Body of pancreas (tissue), 4 donors: ENCODE results near the gene DAPK1. TPM values are rescaled to one million over a fixed set of nuclear protein-coding genes. Genes with fewer than 3 reads are reported as not detected.

Experiments
- ATAC-seq: fragments of 150-250 bp; one replicate; pipeline ENCODE4 v1.9.1; 2016
- DNase-seq, 4 donors: peaks; one replicate each; pipeline ENCODE4 v3.0.0-alpha.2; 2019
- H3K27ac ChIP-seq, 4 donors: fragments of 200-600 bp; sonication (generic); 1 replicate in 3 of 4; 2 replicates in 1 of 4; pipeline versions ENCODE4 v1.5.1 to v1.6.1; 2016 to 2019; ENCODE audit warnings: mild to moderate bottlenecking in 1 of 4, mixed read lengths in 1 of 4, moderate library complexity in 1 of 4
- H3K27me3 ChIP-seq, 2 donors: fragments of 200-600 bp; sonication (generic); one replicate each; pipeline ENCODE4 v1.6.0; 2016; ENCODE audit warnings: mild to moderate bottlenecking in 1 of 2
- H3K36me3 ChIP-seq, 2 donors: fragments of 200-600 bp; sonication (generic); replicated peaks in 1 of 2; 2 replicates each; pipeline ENCODE4 v1.5.1; 2016; ENCODE audit warnings: low read depth in 2 of 2; ENCODE audit not compliant: insufficient read depth in 1 of 2
- H3K4me1 ChIP-seq: fragments of 200-600 bp; sonication (generic); one replicate; pipeline ENCODE4 v1.6.0; 2016
- H3K4me3 ChIP-seq, 2 donors: fragments of 200-600 bp; sonication (generic); 1 replicate in 1 of 2; 2 replicates in 1 of 2; pipeline ENCODE4 v1.5.1; 2016 to 2019
- H3K9me3 ChIP-seq, 3 donors: fragments of 200-600 bp; sonication (generic); 1 replicate in 2 of 3; 2 replicates in 1 of 3; pipeline ENCODE4 v1.5.1; 2016
- CTCF ChIP-seq, 7 experiments: fragments of 450-650 bp in 4 of 7; fragments of 200-600 bp in 3 of 7; sonication (generic) in 3 of 7; IDR thresholded peaks; one replicate each; pipeline ENCODE4 v1.5.1; 2016 to 2019; ENCODE audit warnings: antibody characterized with exemption in 7 of 7
- POLR2A ChIP-seq, 3 donors: fragments of 450-650 bp; IDR thresholded peaks; one replicate each; pipeline ENCODE4 v1.6.1; 2016; ENCODE audit warnings: antibody characterized with exemption in 3 of 3, mild to moderate bottlenecking in 2 of 3
- WGBS, 2 donors: methylation state at CpG; one replicate each; pipeline ENCODE4 v1.1.5; 2017; 5-methylcytosine and 5-hydroxymethylcytosine counted together
- intact Hi-C: fragments of 100-400 bp; cut with DNase I; formaldehyde crosslinking; loops from one replicate; pipeline ENCODE4 v1.15.1; 2023
- total RNA-seq, 2 donors: library from RNA; depleted of rRNA; stranded (reverse); fragments of >200 nt; gene quantifications; one replicate each; pipeline ENCODE4 v1.1.0, GENCODE V29; 2016

DAPK1 gene
- total RNA-seq, 2 donors from 2014 or later, result 79.6 to 152 TPM

- intact Hi-C loops, result loop anchor here (10.0 kb wide), 1 partner anchor 155 kb away; no protein-coding TSS in a partner anchor
- ATAC-seq (no peak), DNase-seq (no peak)
- no peak for TF ChIP-seq POLR2A (IDR thresholded peaks at IDR 0.05)
- TF ChIP-seq CTCF (IDR thresholded peaks at IDR 0.05), result no peak
- peaks cover 5% of the 10 kb centered on the region for H3K4me1 ChIP-seq
- no peaks in the 10 kb centered on the region for H3K27me3 ChIP-seq
- no peaks in the 10 kb centered on the region for H3K9me3 ChIP-seq
- peaks cover 0 to 20% of the 10 kb centered on the region in 2 donors for H3K36me3 ChIP-seq
- 93 to 95% methylated on average over 34 to 47 of the region's 47 CpGs for WGBS, 2 donors
- no peak overlapping the region for H3K27ac ChIP-seq
- no peak overlapping the region for H3K4me3 ChIP-seq
Measured at GRCh38 chr9:87659534-87660419, 162.1 kb downstream of the DAPK1 start.

- H3K27me3 ChIP-seq, result no peaks in the 10 kb centered on the region
- TF ChIP-seq POLR2A (IDR thresholded peaks at IDR 0.05), result no peak
- peaks cover 0 to 15% of the 10 kb centered on the region in 2 donors for H3K36me3 ChIP-seq
- peaks cover 5% of the 10 kb centered on the region for H3K4me1 ChIP-seq
- no peaks in the 10 kb centered on the region for H3K9me3 ChIP-seq
- intact Hi-C loops, result loop anchor here (10.0 kb wide), 1 partner anchor 156 kb away; no protein-coding TSS in a partner anchor
- no peak overlapping the region for H3K27ac ChIP-seq
- no peak overlapping the region for H3K4me3 ChIP-seq
- ATAC-seq (no peak), DNase-seq (no peak)
- 71 to 88% methylated on average over 1 of the region's 1 CpG for WGBS, 2 donors
Measured at GRCh38 chr9:87661241-87661640, 163.6 kb downstream of the DAPK1 start.

- Histone ChIP-seq H3K27ac (no peak overlapping the region), H3K27me3 (no peaks in the 10 kb centered on the region), H3K4me3 (no peak overlapping the region), H3K4me1 (peaks cover 5% of the 10 kb centered on the region), H3K9me3 (peaks cover 0 to 9% (median 0%) of the 10 kb centered on the region in 3 donors), H3K36me3 (peaks cover 0 to 13% of the 10 kb centered on the region in 2 donors)
- TF ChIP-seq CTCF (IDR thresholded peaks at IDR 0.05) (peak; percentile 71 to 97 (median 79)), POLR2A (IDR thresholded peaks at IDR 0.05) (no peak)
- DNase-seq (peak; percentile 74 to 86 (median 80)), ATAC-seq (peak; percentile 75)
- 58% methylated on average over 11 of the region's 11 CpGs for WGBS, 2 donors
- intact Hi-C loops, result loop anchor here (10.0 kb wide), 1 partner anchor 158 kb away; no protein-coding TSS in a partner anchor
Measured at GRCh38 chr9:87662808-87663528, 165.3 kb downstream of the DAPK1 start.

GRCh38 chr9:87663556-87663955, 165.9 kb downstream of the DAPK1 start:
- intact Hi-C loops, result loop anchor here (10.0 kb wide), 1 partner anchor 159 kb away; no protein-coding TSS in a partner anchor
- peaks cover 0 to 9% (median 0%) of the 10 kb centered on the region in 3 donors for H3K9me3 ChIP-seq
- peaks cover 0 to 8% of the 10 kb centered on the region in 2 donors for H3K36me3 ChIP-seq
- peaks cover 5% of the 10 kb centered on the region for H3K4me1 ChIP-seq
- no peak for ATAC-seq
- H3K27me3 ChIP-seq, result no peaks in the 10 kb centered on the region
- no peak overlapping the region for H3K27ac ChIP-seq
- H3K4me3 ChIP-seq, result no peak overlapping the region
- no peak for TF ChIP-seq CTCF (IDR thresholded peaks at IDR 0.05)
- no peak for TF ChIP-seq POLR2A (IDR thresholded peaks at IDR 0.05)
- DNase-seq, result no peak
- 88% methylated on average over 5 to 6 of the region's 6 CpGs for WGBS, 2 donors
